Measurements from ENCODE around the gene ZDHHC9.

Gene ZDHHC9

GRCh38 chrX:129784371-129784770 is 59.3 kb downstream of the ZDHHC9 start:
- no peak for DNase-seq

DNA sequence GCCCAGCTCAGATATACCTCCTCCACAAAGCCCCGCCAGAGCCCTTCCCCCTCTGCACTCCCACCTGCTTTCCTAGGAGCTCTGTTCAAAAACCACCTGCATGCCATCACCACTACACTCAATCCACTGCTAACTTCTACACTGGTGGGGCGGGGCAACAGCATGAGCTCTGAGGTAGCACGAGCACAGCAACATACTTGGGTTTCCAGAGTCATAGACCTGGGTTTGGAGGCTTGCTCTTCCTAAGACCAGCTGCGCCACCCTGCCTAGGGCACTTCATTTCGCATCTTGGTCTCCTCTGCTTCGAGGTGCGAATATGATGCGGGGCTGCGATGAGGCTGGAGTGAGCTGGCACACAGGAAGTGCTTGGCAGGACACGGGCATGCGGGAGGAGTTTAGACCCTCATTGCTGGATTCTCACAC is 60.4 kb downstream of the ZDHHC9 start:
- no peak for DNase-seq

GRCh38 chrX:129782706-129783105 is 61.0 kb downstream of the ZDHHC9 start:
- no peak for DNase-seq

- DNase-seq, result no peak
These were observed 61.8 kb downstream of the ZDHHC9 start for GRCh38 chrX:129781680-129782495.

GRCh38 chrX:129781134-129781672 is 62.5 kb downstream of the ZDHHC9 start:
- DNase-seq, result no peak

DNA sequence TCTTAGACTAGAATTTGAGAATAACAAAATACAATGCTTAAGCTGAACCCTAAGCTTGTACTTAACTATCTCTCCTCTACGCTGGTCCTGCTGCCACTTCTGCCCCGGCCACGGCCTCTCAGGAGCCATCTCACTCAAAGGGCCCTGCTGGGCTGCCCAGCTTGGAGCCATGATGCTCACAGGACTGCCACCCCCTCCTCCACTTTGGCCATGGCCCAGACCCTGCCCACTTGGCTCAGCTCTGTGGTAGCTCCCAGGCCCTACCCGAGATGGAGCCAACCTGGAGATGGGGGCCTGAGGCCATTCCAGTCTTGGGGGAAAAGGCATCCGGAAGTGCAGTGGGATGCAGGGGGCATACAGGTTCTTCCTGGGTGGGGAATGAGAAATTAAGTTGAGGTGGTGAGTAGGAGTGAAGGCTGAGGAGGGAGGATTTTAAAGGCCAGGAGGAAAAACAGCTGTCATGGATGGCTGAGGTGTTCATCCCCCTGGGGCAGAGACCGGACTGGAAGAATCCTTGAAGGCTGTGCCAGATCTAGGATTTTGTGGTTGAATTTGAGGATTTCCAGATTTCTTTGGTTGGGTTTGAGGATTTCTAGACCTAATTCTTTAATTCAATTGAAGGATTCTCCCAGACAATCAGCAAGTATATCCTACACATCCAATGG is 63.1 kb downstream of the ZDHHC9 start:
- DNase-seq, result no peak

DNA sequence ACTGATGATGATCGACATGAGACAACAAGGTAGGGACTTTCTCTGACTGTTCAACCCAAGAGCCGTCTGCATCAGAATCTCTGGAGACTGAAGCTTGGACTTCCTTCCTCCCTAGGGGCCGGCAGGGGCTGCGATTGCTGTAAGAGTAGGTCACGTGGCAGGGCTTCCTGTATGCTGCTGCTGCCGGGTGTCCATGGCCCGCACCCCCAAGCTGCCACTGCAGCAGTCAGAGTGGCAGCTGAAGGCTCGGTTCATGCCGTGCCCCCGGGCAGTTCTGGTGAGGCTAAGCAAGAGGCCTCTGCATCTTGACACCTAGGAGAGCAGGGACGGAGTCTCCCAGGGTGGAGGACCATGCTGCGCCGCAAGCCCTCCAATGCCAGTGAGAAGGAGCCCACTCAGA is 63.9 kb downstream of the ZDHHC9 start, which contains the start of gene SASH3:
SASH3 (plus strand) TSS at position 203 of the 400 bp plus-strand sequence; CDS start at position 352, 149 bp downstream.
- DNase-seq, result no peak

GRCh38 chrX:129779086-129779672 is 64.5 kb downstream of the ZDHHC9 start:
- DNase-seq, result no peak

DNA sequence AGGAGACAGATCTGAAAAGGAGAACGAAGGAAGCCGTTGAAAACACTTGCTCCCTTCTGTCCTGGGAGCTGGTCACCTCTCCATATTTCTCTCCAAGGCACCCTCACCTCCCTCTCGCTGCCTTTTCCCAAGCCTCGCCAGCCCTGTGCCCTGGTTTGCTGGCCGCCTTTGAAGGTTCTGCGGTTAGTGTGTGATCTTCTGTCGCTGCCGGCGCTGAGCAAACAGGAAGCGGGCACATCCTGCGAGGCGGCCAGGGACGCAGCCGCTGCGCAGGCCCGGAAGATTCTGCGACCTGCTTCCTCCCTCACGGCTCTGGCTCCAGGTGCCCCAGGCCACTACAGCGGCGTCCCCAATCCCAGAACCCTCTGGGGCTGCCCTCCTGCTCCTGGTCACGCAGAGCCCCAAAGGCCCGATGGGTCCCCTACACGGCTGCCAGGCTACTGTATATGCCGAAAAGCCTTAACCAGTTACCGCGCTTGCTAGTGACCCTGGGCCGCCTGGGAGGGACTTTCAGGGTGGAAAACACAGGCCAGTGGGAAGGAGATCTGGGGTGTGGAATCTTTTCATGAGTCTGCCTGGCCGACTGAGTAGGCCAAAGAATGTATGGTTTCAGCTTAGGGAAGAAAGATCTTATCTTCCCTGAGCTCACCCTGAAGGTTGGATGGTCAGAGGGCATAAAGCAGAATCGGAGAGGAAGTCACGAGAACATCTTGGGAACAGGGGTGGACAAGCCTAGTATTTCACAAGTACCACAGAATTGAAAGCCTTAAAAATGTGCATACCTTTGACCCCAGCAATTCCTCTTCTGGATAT is 66.3 kb downstream of the ZDHHC9 start:
- no peak for DNase-seq

- DNase-seq, result no peak
These were observed 69.8 kb downstream of the ZDHHC9 start for GRCh38 chrX:129773649-129774458.

- no peak for DNase-seq
These were observed 70.8 kb downstream of the ZDHHC9 start for GRCh38 chrX:129772796-129773431.

DNA sequence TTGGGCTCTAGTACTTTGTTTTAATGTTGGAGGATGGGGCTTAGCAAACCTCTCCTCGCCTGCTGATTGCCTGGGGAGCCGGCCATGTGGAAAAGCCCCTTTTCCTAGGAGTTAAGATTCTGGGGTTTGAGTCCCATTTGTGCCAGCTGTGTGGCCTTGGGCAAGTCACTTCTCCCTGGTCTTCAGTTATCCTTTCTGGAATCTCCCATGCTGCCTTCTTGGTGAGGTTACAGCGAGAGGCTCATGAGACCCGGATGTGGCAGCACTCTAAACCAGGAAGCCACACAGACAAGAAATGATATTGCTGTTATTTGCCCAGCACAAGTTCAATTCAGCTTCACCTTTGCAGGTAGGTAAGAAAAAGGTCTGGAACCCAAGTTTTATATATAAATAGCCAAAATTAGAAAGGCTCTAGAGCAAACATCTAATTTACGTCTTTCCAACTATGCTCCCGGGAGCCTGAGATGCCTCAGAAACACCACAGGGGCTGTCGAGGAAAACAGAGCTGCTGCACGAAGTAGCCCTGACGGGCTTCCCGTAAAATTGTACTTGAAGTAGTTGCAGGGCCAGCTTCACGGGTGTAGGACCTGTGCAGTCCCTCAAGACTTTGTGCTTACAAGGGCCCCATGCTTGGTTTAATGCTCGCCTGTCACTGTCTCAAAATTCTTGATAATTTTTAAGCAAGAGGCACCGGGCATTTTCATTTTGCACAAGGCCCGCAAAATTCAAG is 72.3 kb downstream of the ZDHHC9 start:
- no peak for DNase-seq

DNA sequence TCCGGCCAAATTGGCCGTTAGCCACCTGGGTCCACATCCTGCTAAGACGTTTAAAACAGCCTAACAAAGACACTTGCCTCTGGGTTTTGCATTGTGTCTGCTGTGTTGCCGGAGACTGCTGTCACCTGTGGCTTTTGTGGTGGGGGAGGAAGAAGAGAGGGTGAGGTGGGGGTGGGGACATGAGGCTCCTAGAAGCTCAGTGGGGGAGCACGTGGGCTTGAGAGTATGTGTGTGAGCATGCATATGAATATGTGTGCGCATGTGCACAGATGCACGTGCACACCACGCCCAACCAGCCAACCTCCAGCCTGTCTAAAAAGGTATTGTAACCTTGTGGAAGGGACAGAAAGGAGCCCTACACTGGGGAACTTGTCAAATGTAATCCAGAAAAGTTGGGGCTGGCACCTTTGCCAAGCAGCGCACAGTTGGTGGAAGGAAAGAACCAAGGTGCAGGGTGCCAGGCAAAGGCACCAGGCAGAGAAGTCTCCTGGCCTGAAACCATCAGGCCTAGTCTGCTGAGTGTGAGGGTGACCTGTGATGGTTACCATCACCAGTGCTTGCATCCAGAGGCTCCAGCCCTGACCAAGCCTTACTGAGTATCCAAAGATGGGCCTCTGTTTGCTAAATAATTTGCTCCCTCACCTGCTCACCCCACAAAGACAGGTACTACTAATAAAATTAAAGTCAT is 74.1 kb downstream of the ZDHHC9 start:
- no peak for DNase-seq

- DNase-seq, result no peak
These were observed 74.9 kb downstream of the ZDHHC9 start for GRCh38 chrX:129768586-129769466.

DNA sequence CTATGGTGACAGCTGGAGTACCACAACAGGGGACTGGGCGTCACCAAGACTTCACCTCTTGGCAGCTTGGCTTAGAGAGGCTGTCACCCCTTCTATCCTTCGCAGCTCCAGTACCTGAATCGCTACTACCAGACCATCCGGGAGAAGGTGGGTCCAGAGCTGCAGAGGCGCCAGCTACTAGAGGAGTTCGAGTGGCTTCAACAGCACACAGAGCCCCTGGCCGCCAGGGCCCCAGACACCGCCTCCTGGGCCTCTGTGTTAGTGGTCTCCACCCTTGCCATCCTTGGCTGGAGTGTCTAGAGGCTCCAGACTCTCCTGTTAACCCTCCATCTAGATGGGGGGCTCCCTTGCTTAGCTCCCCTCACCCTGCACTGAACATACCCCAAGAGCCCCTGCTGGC is 75.5 kb downstream of the ZDHHC9 start:
- DNase-seq, result no peak

DNA sequence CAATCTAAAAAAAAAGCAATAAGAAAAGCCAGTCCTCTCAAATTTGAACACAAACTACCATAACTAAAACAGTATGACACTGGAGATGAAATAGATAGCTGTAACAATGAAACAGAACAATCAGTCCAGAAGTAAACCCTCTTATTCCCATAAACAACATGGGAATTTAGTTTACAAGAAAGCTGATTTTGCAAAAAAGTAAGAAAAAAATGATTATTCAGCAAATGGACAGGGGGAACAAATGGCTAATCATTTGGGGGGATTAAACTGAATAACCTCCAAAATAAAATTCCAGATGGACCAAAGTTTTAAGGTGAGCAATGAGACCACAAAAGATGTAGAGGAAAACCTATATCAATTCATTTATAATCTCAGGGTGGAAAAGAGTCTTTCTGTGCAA is 80.0 kb downstream of the ZDHHC9 start:
- no peak for DNase-seq

DNA sequence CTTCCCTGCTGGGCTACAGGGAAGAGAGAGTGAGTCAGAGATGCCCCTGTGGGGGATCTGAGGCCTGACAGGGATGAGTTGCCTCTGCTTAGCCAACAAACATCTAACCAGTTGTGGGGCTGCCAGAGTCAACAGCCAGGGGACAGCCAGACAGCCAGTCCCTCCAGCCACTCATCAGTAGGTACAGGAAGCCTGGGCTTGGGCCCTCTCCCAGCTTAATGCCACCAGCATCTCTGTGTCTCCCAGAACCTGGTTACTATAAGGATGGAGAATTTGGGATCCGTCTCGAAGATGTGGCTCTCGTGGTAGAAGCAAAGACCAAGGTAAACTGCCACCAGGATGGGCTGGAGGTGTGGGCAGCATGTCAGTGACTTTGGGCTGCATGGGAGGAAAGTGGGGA is 81.2 kb downstream of the ZDHHC9 start:
- DNase-seq, result no peak

GRCh38 chrX:129761596-129761995 is 82.1 kb downstream of the ZDHHC9 start:
- DNase-seq, result no peak

- no peak for DNase-seq
These were observed 82.7 kb downstream of the ZDHHC9 start for GRCh38 chrX:129760981-129761380.
